GM12878 (cell line): ENCODE data around the gene GRAMD1B. TPM values are rescaled to one million over a fixed set of nuclear protein-coding genes. Genes with fewer than 3 reads are reported as not detected.

Experiments used
- ATAC-seq: fragments of 200-7000 bp; cut with Tn5 transposase; 3 replicates; pipeline ENCODE4 v1.9.1; 2020; ENCODE audit warnings: mild to moderate bottlenecking, moderate library complexity
- BruUV-seq: library from RNA; stranded (reverse); fragments of 400-500 nt; replicated peaks from 2 replicates; lab custom pipeline; 2021; lab: Mats Ljungman, UMichigan
- CTCF ChIA-PET: fragments of 300-600 bp; sonication (Branson Sonifier 250); formaldehyde crosslinking; extraction: SDS; loops from one replicate; lab custom pipeline; 2021; ENCODE audit warnings: inconsistent platforms; lab: Yijun Ruan, JAX
- POLR2A ChIA-PET: fragments of 350-600 bp; formaldehyde crosslinking; extraction: SDS; loops from one replicate; lab custom pipeline; 2021; ENCODE audit warnings: inconsistent platforms; lab: Charles Lee
- RAD21 ChIA-PET: fragments of 300-600 bp; sonication (Branson Sonifier 250); formaldehyde crosslinking; loops from one replicate; lab custom pipeline; 2023; ENCODE audit warnings: antibody characterized with exemption; ENCODE audit not compliant: unreplicated experiment; lab: Charles Lee
- SMC1A ChIA-PET: fragments of 300-600 bp; sonication (Branson Sonifier 250); formaldehyde crosslinking; loops from one replicate; lab custom pipeline; 2023; ENCODE audit not compliant: unreplicated experiment, uncharacterized antibody; lab: Charles Lee
- DNase-seq: peaks from one replicate; pipeline ENCODE4 v3.0.0-alpha.2; 2011; ENCODE audit warnings: low read depth, low spot score
- FAIRE-seq: peaks from 3 replicates; lab custom pipeline; 2011; peaks lifted over from hg19 to GRCh38; lab: Jason Lieb, UNC
- H2AFZ ChIP-seq: 2 replicates; pipeline ENCODE4 v1.6.0; 2011; ENCODE audit warnings: low read depth, low read length, control low read depth; ENCODE audit not compliant: control insufficient read depth
- H3K27ac ChIP-seq: 2 replicates; pipeline ENCODE4 v1.5.1; 2011; ENCODE audit warnings: control low read depth; ENCODE audit not compliant: control insufficient read depth, insufficient read depth
- H3K27me3 ChIP-seq, 2 experiments: replicated peaks in 1 of 2; 2 replicates each; pipeline versions ENCODE4 v1.6.0 to v1.6.1; 2011; ENCODE audit warnings: low read length in 1 of 2; ENCODE audit not compliant: control insufficient read depth in 2 of 2, insufficient read depth in 2 of 2
- H3K36me3 ChIP-seq, 2 experiments: 2 replicates each; pipeline ENCODE4 v1.5.1; 2011; ENCODE audit warnings: low read length in 1 of 2; ENCODE audit not compliant: control insufficient read depth in 2 of 2, insufficient read depth in 2 of 2
- H3K4me1 ChIP-seq: 2 replicates; pipeline ENCODE4 v1.6.1; 2011; ENCODE audit warnings: mild to moderate bottlenecking, low read length, moderate library complexity, mixed read lengths; ENCODE audit not compliant: control insufficient read depth, insufficient read depth
- H3K4me2 ChIP-seq: 2 replicates; pipeline ENCODE4 v1.6.0; 2011; ENCODE audit warnings: control low read depth; ENCODE audit not compliant: control insufficient read depth, insufficient read depth
- H3K4me3 ChIP-seq: fragments of 200-600 bp; sonication (generic); 2 replicates; pipeline ENCODE4 v1.5.1; 2016
- H3K79me2 ChIP-seq: 2 replicates; pipeline ENCODE4 v1.6.0; 2011; ENCODE audit warnings: low read length; ENCODE audit not compliant: control insufficient read depth, insufficient read depth
- H3K9ac ChIP-seq: 2 replicates; pipeline ENCODE4 v1.8.0; 2011; ENCODE audit warnings: low read length, control low read depth, mixed read lengths; ENCODE audit not compliant: control insufficient read depth, insufficient read depth
- H3K9me3 ChIP-seq: replicated peaks from 3 replicates; pipeline ENCODE4 v1.5.1; 2011; ENCODE audit warnings: mild to moderate bottlenecking, low read length; ENCODE audit not compliant: control insufficient read depth, insufficient read depth
- H4K20me1 ChIP-seq: 2 replicates; pipeline ENCODE4 v1.6.0; 2011; ENCODE audit not compliant: control insufficient read depth, insufficient read depth
- BRCA1 ChIP-seq: IDR thresholded peaks from 2 replicates; pipeline ENCODE4 v1.6.1; 2011; ENCODE audit warnings: low read depth, low read length, improper control_type of control experiment
- CBFB ChIP-seq: IDR thresholded peaks from 2 replicates; pipeline ENCODE4 v1.6.1; 2016; ENCODE audit warnings: antibody characterized with exemption, low read depth
- EGR1 ChIP-seq, 2 experiments: IDR thresholded peaks; 1 replicate in 1 of 2; 2 replicates in 1 of 2; pipeline ENCODE4 v1.6.1; 2011 to 2012; ENCODE audit warnings: low read depth in 2 of 2, low read length in 2 of 2, borderline replicate concordance in 1 of 2, mild to moderate bottlenecking in 1 of 2, moderate library complexity in 1 of 2
- NKRF ChIP-seq: fragments of 450-650 bp; conservative IDR thresholded peaks from 2 replicates; pipeline ENCODE4 v1.6.1; 2017; ENCODE audit warnings: mild to moderate bottlenecking, moderate library complexity
- REST ChIP-seq: IDR thresholded peaks from 2 replicates; pipeline ENCODE4 v1.6.1; 2012; ENCODE audit warnings: mild to moderate bottlenecking, low read depth, low read length
- SIX5 ChIP-seq: IDR thresholded peaks from 2 replicates; pipeline ENCODE4 v1.6.1; 2011; ENCODE audit warnings: mild to moderate bottlenecking, low read depth, low read length, moderate library complexity; ENCODE audit not compliant: severe bottlenecking
- SKIL ChIP-seq: fragments of 450-650 bp; IDR thresholded peaks from 2 replicates; pipeline ENCODE4 v1.6.1; 2017; ENCODE audit warnings: mild to moderate bottlenecking, low read depth, inconsistent platforms; ENCODE audit not compliant: poor library complexity, severe bottlenecking
- SMAD1 ChIP-seq: fragments of 450-650 bp; IDR thresholded peaks from 2 replicates; pipeline ENCODE4 v1.6.1; 2018; ENCODE audit warnings: mild to moderate bottlenecking, low read depth; ENCODE audit not compliant: partially characterized antibody
- ZBTB11 ChIP-seq: fragments of 450-650 bp; formaldehyde crosslinking; IDR thresholded peaks from 2 replicates; pipeline ENCODE4 v1.5.0; 2022; ENCODE audit warnings: mild to moderate bottlenecking, missing genetic modification characterization
- ZNF384 ChIP-seq: IDR thresholded peaks from 2 replicates; pipeline ENCODE4 v1.6.1; 2012; ENCODE audit warnings: low read depth, mild to moderate bottlenecking, low read length, improper control_type of control experiment, borderline replicate concordance
- WGBS: methylation state at CpG from one replicate; pipeline ENCODE4 v1.1.6; 2016; ENCODE audit warnings: low lambda C conversion rate; ENCODE audit not compliant: insufficient replicate concordance, insufficient coverage; ENCODE audit errors: missing lambda C conversion rate; 5-methylcytosine and 5-hydroxymethylcytosine counted together
- in situ Hi-C: fragments of 300-500 bp; cut with MboI; formaldehyde crosslinking; loops from 9 replicates; pipeline ENCODE4 v1.14.3; 2018; ENCODE audit warnings: mixed read lengths
- intact Hi-C: fragments of 100-400 bp; cut with micrococcal nuclease; formaldehyde crosslinking; loops from one replicate; pipeline ENCODE4 v1.14.2; 2022; ENCODE audit not compliant: unreplicated experiment
- polyA plus RNA-seq, 11 experiments: library from polyadenylated mRNA; depleted of rRNA in 4 of 11; unstranded in 6 of 11; stranded (reverse) in 5 of 11; fragments of >200 nt; fragmentation: Nextera tagmentation in 4 of 11; fragmentation: Illumina TruSeq in 1 of 11; extraction: Ambion mirVana in 4 of 11; extraction: Trizol in 1 of 11; gene quantifications; 1 replicate in 1 of 11; 2 replicates in 10 of 11; pipeline versions ENCODE4 v1.2.1 to v1.2.3, GENCODE V29; 2011 to 2016; ENCODE audit warnings: inconsistent platforms in 2 of 11, missing spikeins in 2 of 11, low read depth in 1 of 11
- total RNA-seq, 4 experiments: library from RNA; depleted of rRNA in 3 of 4; stranded (reverse); fragments of >200 nt in 3 of 4; fragmentation: Illumina TruSeq in 1 of 4; extraction: Trizol in 1 of 4; gene quantifications; 2 replicates each; pipeline versions ENCODE4 v1.2.1 to v1.2.3, GENCODE V29; 2013 to 2021

Gene GRAMD1B
- total and polyA plus RNA-seq, 10 of the 15 experiments (the other 5 are each of a cell fraction or from before 2014, with no cell fraction given), result 1.9 to 49.1 (median 26.9) TPM

GRCh38 chr11:123450623-123451022, 20.6 kb downstream of the GRAMD1B start:
- FAIRE-seq, result no peak
- intact Hi-C loops (no loop called here), in situ Hi-C loops (no loop called here)
- no peak overlapping the region for H3K4me3 ChIP-seq
- no peak overlapping the region for H3K27ac ChIP-seq
- no peak overlapping the region for H3K9ac ChIP-seq
- TF ChIP-seq BRCA1 (no peak), CBFB (no peak), REST (no peak), NKRF (no peak), SIX5 (no peak), SMAD1 (no peak), SKIL (no peak), ZNF384 (no peak), ZBTB11 (CRISPR knock-in tag) (no peak), EGR1 (IDR thresholded peaks at IDR 0.05; ENCODE audit: borderline replicate concordance in 1 of 2, low read depth in 2 of 2, low read length in 2 of 2) (no peak)
- ChIA-PET RAD21 (interaction anchor here (0.8 to 2.1 kb wide), 4 partner anchors 11 to 91 kb away, joined by 3 to 8 read pairs (median 3); no protein-coding TSS in a partner anchor), CTCF (interaction anchor here (0.6 to 2.8 kb wide), 6 partner anchors 16 to 189 kb away, joined by 3 to 12 read pairs (median 6); no protein-coding TSS in a partner anchor), POLR2A (interaction anchor here (1.6 kb wide), 1 partner anchor 40 kb away, joined by 5 read pairs; no protein-coding TSS in a partner anchor), SMC1A (interaction anchor here (0.8 to 3.8 kb wide), 6 partner anchors 10 to 43 kb away, joined by 3 to 18 read pairs (median 4); no protein-coding TSS in a partner anchor)
- H3K36me3 ChIP-seq, result peaks cover 2% of the 10 kb centered on the region in 2 experiments; a peak in 1 of 4 replicates
- no peaks in the 10 kb centered on the region; the same call in 1 of the 2 replicates for H3K79me2 ChIP-seq
- H3K9me3 ChIP-seq, result no peaks in the 10 kb centered on the region
- ATAC-seq, result no peak
- H3K4me2 ChIP-seq, result no peak overlapping the region
- H3K27me3 ChIP-seq, result no peaks in the 10 kb centered on the region
- BruUV-seq, result no TSS peak
- H4K20me1 ChIP-seq, result no peaks in the 10 kb centered on the region
- H2AFZ ChIP-seq, result no peak overlapping the region
- WGBS, result 99% methylated on average over 3 of the region's 3 CpGs
- no peak for DNase-seq
- peaks cover 32% of the 10 kb centered on the region for H3K4me1 ChIP-seq
